Neuronal stem cell (in vitro differentiated cells): ENCODE measurements around the gene LRMDA.

Source experiments
- DNase-seq: peaks from one replicate; pipeline ENCODE4 v3.0.0-alpha.2; 2013; ENCODE audit warnings: low spot score
- H2AFZ ChIP-seq: one replicate; pipeline ENCODE4 v1.6.1; 2013; ENCODE audit warnings: mild to moderate bottlenecking, low read length, inconsistent platforms
- H2AK5ac ChIP-seq: 2 replicates; pipeline ENCODE4 v1.6.1; 2013; ENCODE audit warnings: low read depth, mild to moderate bottlenecking, inconsistent platforms, low read length, moderate library complexity, mixed read lengths
- H2BK120ac ChIP-seq: 2 replicates; pipeline ENCODE4 v1.6.1; 2013; ENCODE audit warnings: low read depth, mild to moderate bottlenecking, inconsistent platforms, low read length, moderate library complexity, mixed read lengths
- H2BK12ac ChIP-seq: one replicate; pipeline ENCODE4 v1.6.1; 2013; ENCODE audit warnings: low read length, inconsistent platforms
- H2BK15ac ChIP-seq: 2 replicates; pipeline ENCODE4 v1.6.1; 2013; ENCODE audit warnings: mild to moderate bottlenecking, low read length, inconsistent platforms, mixed read lengths
- H2BK5ac ChIP-seq: one replicate; pipeline ENCODE4 v1.6.1; 2013; ENCODE audit warnings: inconsistent platforms, mild to moderate bottlenecking, low read length, moderate library complexity
- H3K14ac ChIP-seq: one replicate; pipeline ENCODE4 v1.6.1; 2013; ENCODE audit warnings: low read length, inconsistent platforms
- H3K18ac ChIP-seq: 2 replicates; pipeline ENCODE4 v1.6.1; 2013; ENCODE audit warnings: low read length, inconsistent platforms
- H3K23ac ChIP-seq: 2 replicates; pipeline ENCODE4 v1.6.1; 2013; ENCODE audit warnings: low read depth, mild to moderate bottlenecking, mixed read lengths, low read length, inconsistent platforms; ENCODE audit not compliant: poor library complexity
- H3K27ac ChIP-seq: replicated peaks from 3 replicates; pipeline ENCODE4 v1.5.1; 2013; ENCODE audit warnings: low read length, inconsistent platforms
- H3K27me3 ChIP-seq, 3 experiments: 2 replicates each; pipeline ENCODE4 v1.6.1; 2013; ENCODE audit warnings: low read length in 3 of 3, mild to moderate bottlenecking in 2 of 3, inconsistent platforms in 1 of 3, low read depth in 1 of 3, mixed read lengths in 1 of 3, moderate library complexity in 1 of 3; ENCODE audit not compliant: control insufficient read depth in 3 of 3, insufficient read depth in 3 of 3
- H3K36me3 ChIP-seq, 2 donors: replicated peaks in 1 of 2; 2 replicates each; pipeline ENCODE4 v1.6.1; 2013; ENCODE audit warnings: low read length in 2 of 2; ENCODE audit not compliant: control insufficient read depth in 2 of 2, insufficient read depth in 2 of 2
- H3K4ac ChIP-seq: 2 replicates; pipeline ENCODE4 v1.6.1; 2013; ENCODE audit warnings: inconsistent platforms, mild to moderate bottlenecking, low read length, moderate library complexity
- H3K4me1 ChIP-seq, 2 donors: 1 replicate in 1 of 2; 2 replicates in 1 of 2; pipeline ENCODE4 v1.6.1; 2013; ENCODE audit warnings: low read length in 2 of 2, low read depth in 1 of 2; ENCODE audit not compliant: control insufficient read depth in 2 of 2, insufficient read depth in 1 of 2
- H3K4me2 ChIP-seq: one replicate; pipeline ENCODE4 v1.6.1; 2013; ENCODE audit warnings: mild to moderate bottlenecking, low read length, inconsistent platforms; ENCODE audit not compliant: insufficient read depth, poor library complexity, severe bottlenecking
- H3K4me3 ChIP-seq, 2 donors: 2 replicates each; pipeline ENCODE4 v1.5.1; 2013; ENCODE audit warnings: low read length in 2 of 2, mild to moderate bottlenecking in 2 of 2, inconsistent platforms in 1 of 2, moderate library complexity in 1 of 2
- H3K79me1 ChIP-seq: one replicate; pipeline ENCODE4 v1.6.1; 2013; ENCODE audit warnings: low read depth, mild to moderate bottlenecking, inconsistent platforms, low read length, moderate library complexity
- H3K9ac ChIP-seq: one replicate; pipeline ENCODE4 v1.6.1; 2013; ENCODE audit warnings: mild to moderate bottlenecking, low read depth, low read length, inconsistent platforms; ENCODE audit not compliant: poor library complexity
- H3K9me3 ChIP-seq, 2 donors: replicated peaks in 1 of 2; 2 replicates each; pipeline versions ENCODE3 to v1.6.1; 2013; ENCODE audit warnings: low read length in 2 of 2, mild to moderate bottlenecking in 2 of 2, inconsistent platforms in 1 of 2, low read depth in 1 of 2, mixed read lengths in 1 of 2, moderate library complexity in 1 of 2; ENCODE audit not compliant: control insufficient read depth in 2 of 2, insufficient read depth in 1 of 2
- H4K8ac ChIP-seq: one replicate; pipeline ENCODE4 v1.6.1; 2013; ENCODE audit warnings: low read depth, mild to moderate bottlenecking, inconsistent platforms, low read length, moderate library complexity
- H4K91ac ChIP-seq: one replicate; pipeline ENCODE4 v1.6.1; 2013; ENCODE audit warnings: low read length, low read depth, mild to moderate bottlenecking, inconsistent platforms; ENCODE audit not compliant: poor library complexity
- WGBS, 2 donors: extraction: QIAGEN DNeasy Blood & Tissue Kit; methylation state at CpG; one replicate each; pipeline ENCODE4 v1.1.7; 2013; ENCODE audit warnings: missing lambda C conversion rate in 2 of 2, mixed read lengths in 1 of 2; ENCODE audit not compliant: insufficient read length in 2 of 2, insufficient replicate concordance in 1 of 2; ENCODE audit errors: extremely low coverage in 2 of 2; 5-methylcytosine and 5-hydroxymethylcytosine counted together

Gene LRMDA

GRCh38 chr10:75685187-75685586 lies 253.8 kb downstream of the LRMDA start:
- H3K4me2 ChIP-seq, result no peak overlapping the region
- H3K18ac ChIP-seq, result no peak overlapping the region
- H2BK15ac ChIP-seq, result no peak overlapping the region
- no peak overlapping the region for H2BK5ac ChIP-seq
- no peak for DNase-seq
- no peaks in the 10 kb centered on the region for H3K27me3 ChIP-seq
- peaks cover 0 to 2% of the 10 kb centered on the region in 2 donors for H3K4me1 ChIP-seq
- H2AFZ ChIP-seq, result no peak overlapping the region
- H4K91ac ChIP-seq, result no peak overlapping the region
- H3K23ac ChIP-seq, result no peak overlapping the region
- no peak overlapping the region for H2BK12ac ChIP-seq
- no peak overlapping the region for H4K8ac ChIP-seq
- H3K36me3 ChIP-seq, result no peaks in the 10 kb centered on the region
- H3K14ac ChIP-seq, result no peak overlapping the region
- H2BK120ac ChIP-seq, result no peak overlapping the region
- WGBS, 2 donors, result no CpG with 5 or more reads among the region's 1 CpG
- H3K9ac ChIP-seq, result no peak overlapping the region
- H3K4me3 ChIP-seq, result no peak overlapping the region
- H3K79me1 ChIP-seq, result peaks cover 2% of the 10 kb centered on the region
- H3K9me3 ChIP-seq, result peaks cover 0 to 2% of the 10 kb centered on the region in 2 donors
- no peak overlapping the region for H2AK5ac ChIP-seq
- no peak overlapping the region for H3K4ac ChIP-seq
- H3K27ac ChIP-seq, result no peak overlapping the region

- Histone ChIP-seq H3K79me1 (no peaks in the 10 kb centered on the region), H3K27ac (no peak overlapping the region), H2AK5ac (no peak overlapping the region), H3K4ac (no peak overlapping the region), H2AFZ (no peak overlapping the region), H2BK5ac (no peak overlapping the region), H3K4me1 (no peaks in the 10 kb centered on the region), H3K14ac (no peak overlapping the region), H2BK15ac (no peak overlapping the region), H3K23ac (no peak overlapping the region), H4K91ac (no peak overlapping the region), H3K4me3 (no peak overlapping the region), H3K18ac (no peak overlapping the region), H2BK12ac (no peak overlapping the region), H3K27me3 (no peaks in the 10 kb centered on the region), H3K4me2 (no peak overlapping the region), H3K9ac (no peak overlapping the region), H3K36me3 (no peaks in the 10 kb centered on the region), H2BK120ac (no peak overlapping the region), H3K9me3 (no peaks in the 10 kb centered on the region), H4K8ac (no peak overlapping the region)
- DNase-seq, result no peak
- no CpG with 5 or more reads among the region's 5 CpGs for WGBS, 2 donors
Measured at GRCh38 chr10:75688506-75689300, 257.3 kb downstream of the LRMDA start.

GRCh38 chr10:75693489-75693888 lies 262.1 kb downstream of the LRMDA start:
- Histone ChIP-seq H3K4me3 (no peak overlapping the region), H4K91ac (no peak overlapping the region), H3K23ac (no peak overlapping the region), H3K27ac (no peak overlapping the region), H3K36me3 (no peaks in the 10 kb centered on the region), H4K8ac (no peak overlapping the region), H2AK5ac (no peak overlapping the region), H3K4me1 (no peaks in the 10 kb centered on the region), H3K9ac (no peak overlapping the region), H2BK120ac (no peak overlapping the region), H2AFZ (no peak overlapping the region), H3K14ac (no peak overlapping the region), H2BK5ac (no peak overlapping the region), H3K4me2 (no peak overlapping the region), H3K27me3 (peaks cover 0 to 4% (median 0%) of the 10 kb centered on the region in 3 experiments), H3K9me3 (no peaks in the 10 kb centered on the region), H3K4ac (no peak overlapping the region), H3K18ac (no peak overlapping the region), H3K79me1 (no peaks in the 10 kb centered on the region), H2BK15ac (no peak overlapping the region), H2BK12ac (no peak overlapping the region)
- no peak for DNase-seq
- WGBS, 2 donors, result no CpG with 5 or more reads among the region's 6 CpGs

- DNase-seq, result no peak
- Histone ChIP-seq H3K23ac (no peak overlapping the region), H3K9me3 (no peaks in the 10 kb centered on the region), H3K14ac (no peak overlapping the region), H2BK15ac (no peak overlapping the region), H2BK5ac (no peak overlapping the region), H4K91ac (no peak overlapping the region), H2AK5ac (no peak overlapping the region), H2BK12ac (no peak overlapping the region), H3K4me2 (no peak overlapping the region), H3K36me3 (no peaks in the 10 kb centered on the region), H3K4me1 (no peaks in the 10 kb centered on the region), H3K9ac (no peak overlapping the region), H3K4me3 (no peak overlapping the region), H3K27ac (no peak overlapping the region), H3K18ac (no peak overlapping the region), H2BK120ac (no peak overlapping the region), H3K79me1 (no peaks in the 10 kb centered on the region), H2AFZ (no peak overlapping the region), H4K8ac (no peak overlapping the region), H3K4ac (no peak overlapping the region), H3K27me3 (peaks cover 0 to 4% (median 0%) of the 10 kb centered on the region in 3 experiments)
- no CpG with 5 or more reads among the region's 3 CpGs for WGBS, 2 donors
Measured at GRCh38 chr10:75694269-75694668, 262.8 kb downstream of the LRMDA start.
